ENCODE measurements around the gene IL11RA.

DNA sequence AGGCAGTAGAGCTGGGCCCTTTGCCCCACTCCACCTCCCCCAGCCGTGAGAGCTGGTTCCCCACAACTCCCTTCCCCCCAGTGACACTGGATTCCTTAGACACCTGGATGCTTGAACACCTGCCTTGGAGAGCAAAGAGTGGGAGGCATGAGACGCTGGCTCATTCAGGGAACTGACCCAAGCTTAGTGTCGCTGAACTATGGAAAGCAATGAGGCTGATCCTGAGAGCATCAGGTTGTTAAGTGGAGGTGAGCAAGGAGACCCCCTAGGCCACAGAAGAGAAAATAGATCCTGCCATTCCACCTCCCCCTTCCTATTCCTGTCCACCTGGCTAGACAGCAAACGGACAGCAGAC lies 37.1 kb downstream of the IL11RA start:
- TF ChIP-seq POLR2A (IDR thresholded peaks at IDR 0.05; ENCODE audit: low read length) (no peak), GATA1 (IDR thresholded peaks at IDR 0.05; ENCODE audit: low read depth, low read length) (no peak)
